Measurements from ENCODE around the gene KLHL24. TPM values are rescaled to one million over a fixed set of nuclear protein-coding genes. Genes with fewer than 3 reads are reported as not detected.
"Not testable (repeated sequence)": the region's sequence is repeated elsewhere in the genome, so short reads cannot be mapped to it uniquely, and the experiment has no call there.

Gene KLHL24
- total and polyA plus RNA-seq, 2 donors (not counting 1 experiment from before 2014, with no cell fraction given), result 20.4 to 70.7 TPM

DNA sequence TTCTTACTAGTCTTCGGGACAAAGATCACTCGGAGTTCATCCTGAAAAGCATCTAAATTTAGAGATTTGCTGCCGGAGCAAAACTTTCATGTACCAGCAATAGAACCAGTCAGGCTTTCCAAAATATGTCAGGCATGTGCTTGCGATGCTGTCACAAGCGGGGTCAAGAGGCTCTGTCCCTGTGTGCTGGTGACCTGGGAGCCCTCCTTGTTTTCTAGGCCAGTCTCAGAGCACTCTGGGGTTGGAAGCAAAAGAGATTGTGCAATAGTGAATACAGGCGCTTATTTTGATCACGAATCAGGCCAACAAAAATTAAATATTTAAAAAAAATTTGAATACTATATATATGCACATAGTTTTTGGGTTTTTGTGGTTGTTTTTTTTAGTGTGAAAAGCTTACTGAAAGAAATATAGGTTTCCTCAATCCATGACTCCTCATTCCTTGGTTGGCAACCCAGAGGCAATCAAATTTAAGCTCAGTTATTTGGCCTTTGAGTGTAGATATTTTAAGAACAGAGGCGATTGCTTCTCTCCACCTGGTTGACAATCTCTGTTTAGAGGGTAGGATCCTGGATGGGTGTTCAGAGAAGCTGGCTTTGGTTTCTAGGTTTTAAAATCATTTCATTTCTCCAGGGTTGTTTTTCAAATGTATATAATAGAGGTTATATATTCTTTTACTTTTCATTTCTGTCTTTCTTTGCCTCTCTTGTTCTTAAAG is 8.4 kb upstream of the KLHL24 start:
- H3K27ac ChIP-seq (ENCODE audit: insufficient read depth, low read length), result no peak overlapping the region

GRCh38 chr3:183629546-183630301 is 5.7 kb upstream of the KLHL24 start:
- Histone ChIP-seq H3K27ac (ENCODE audit: insufficient read depth, low read length) (no peak overlapping the region), H2AFZ (ENCODE audit: low read length) (no peak overlapping the region), H3K4me2 (ENCODE audit: extremely low read depth, insufficient read depth, low read length) (no peak overlapping the region), H3K4me3 (replicated peaks in 1 of 4; ENCODE audit: control extremely low read depth in 1 of 4, insufficient read depth in 1 of 4, low read depth in 3 of 4, low read length in 4 of 4) (no peak overlapping the region), H3K9me3 (ENCODE audit: control insufficient read depth, insufficient read depth, low read depth, low read length) (no peaks in the 10 kb centered on the region), H4K20me1 (ENCODE audit: control insufficient read depth, extremely low read depth, insufficient read depth, low read length) (no peaks in the 10 kb centered on the region), H3K27me3 (ENCODE audit: control insufficient read depth, insufficient read depth, low read length) (no peaks in the 10 kb centered on the region), H3K79me2 (ENCODE audit: control insufficient read depth, insufficient read depth, low read length) (no peaks in the 10 kb centered on the region), H3K36me3 (ENCODE audit: control insufficient read depth, insufficient read depth, low read length) (no peaks in the 10 kb centered on the region), H3K4me1 (ENCODE audit: control insufficient read depth, extremely low read depth, insufficient read depth, low read length) (no peaks in the 10 kb centered on the region), H3K9ac (ENCODE audit: insufficient read depth, low read length) (no peak overlapping the region)
- no peak for DNase-seq (ENCODE audit: low read depth in 2 of 2)
- no peak for TF ChIP-seq EZH2 (IDR thresholded peaks at IDR 0.05; ENCODE audit: low read length, missing control alignments)
- no peak for TF ChIP-seq CTCF (conservative IDR thresholded peaks at IDR 0.05 in 1 of 2, IDR thresholded peaks at IDR 0.05 in 1 of 2; ENCODE audit: low read depth in 1 of 2, low read length in 2 of 2)

More for the DNA sequence above, 8.4 kb upstream of the KLHL24 start:
- no peaks in the 10 kb centered on the region for H3K4me1 ChIP-seq (ENCODE audit: control insufficient read depth, extremely low read depth, insufficient read depth, low read length)
- no peak overlapping the region for H2AFZ ChIP-seq (ENCODE audit: low read length)
- H3K36me3 ChIP-seq (ENCODE audit: control insufficient read depth, insufficient read depth, low read length), result no peaks in the 10 kb centered on the region
- DNase-seq (ENCODE audit: low read depth in 2 of 2), result no peak
- no peak overlapping the region for H3K9ac ChIP-seq (ENCODE audit: insufficient read depth, low read length)
- no peak overlapping the region for H3K4me2 ChIP-seq (ENCODE audit: extremely low read depth, insufficient read depth, low read length)
- H3K79me2 ChIP-seq (ENCODE audit: control insufficient read depth, insufficient read depth, low read length), result no peaks in the 10 kb centered on the region
- TF ChIP-seq EZH2 (IDR thresholded peaks at IDR 0.05; ENCODE audit: low read length, missing control alignments) (no peak), CTCF (conservative IDR thresholded peaks at IDR 0.05 in 1 of 2, IDR thresholded peaks at IDR 0.05 in 1 of 2; ENCODE audit: low read depth in 1 of 2, low read length in 2 of 2) (no peak)
- H4K20me1 ChIP-seq (ENCODE audit: control insufficient read depth, extremely low read depth, insufficient read depth, low read length), result no peaks in the 10 kb centered on the region
- H3K9me3 ChIP-seq (ENCODE audit: control insufficient read depth, insufficient read depth, low read depth, low read length), result no peaks in the 10 kb centered on the region
- H3K27me3 ChIP-seq (ENCODE audit: control insufficient read depth, insufficient read depth, low read length), result no peaks in the 10 kb centered on the region
- H3K4me3 ChIP-seq (replicated peaks in 1 of 4; ENCODE audit: control extremely low read depth in 1 of 4, insufficient read depth in 1 of 4, low read depth in 3 of 4, low read length in 4 of 4), result no peak overlapping the region

DNA sequence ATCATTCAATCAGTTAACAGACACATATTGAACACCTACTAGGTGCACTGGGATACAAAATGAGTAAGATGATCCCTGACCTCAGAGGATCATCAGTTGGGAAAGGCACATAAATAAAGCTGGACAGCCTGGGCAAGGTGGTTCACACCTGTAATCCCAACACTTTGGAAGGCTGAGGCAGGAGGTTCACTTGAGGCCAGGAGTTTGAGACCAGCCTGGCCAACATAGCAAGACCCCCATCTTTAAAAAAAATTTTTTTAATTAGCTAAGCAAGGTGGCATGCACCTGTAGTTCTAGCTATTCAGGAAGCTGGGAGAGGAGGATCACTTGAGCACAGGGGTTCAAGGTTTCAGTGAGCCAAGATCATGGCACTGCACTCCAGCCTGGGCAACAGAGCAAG is 3.7 kb upstream of the KLHL24 start:
- H3K9me3 ChIP-seq (ENCODE audit: control insufficient read depth, insufficient read depth, low read depth, low read length), result no peaks in the 10 kb centered on the region
- no peak overlapping the region for H3K9ac ChIP-seq (ENCODE audit: insufficient read depth, low read length)
- DNase-seq (ENCODE audit: low read depth in 2 of 2), result no peak
- no peaks in the 10 kb centered on the region for H3K27me3 ChIP-seq (ENCODE audit: control insufficient read depth, insufficient read depth, low read length)
- H4K20me1 ChIP-seq (ENCODE audit: control insufficient read depth, extremely low read depth, insufficient read depth, low read length), result no peaks in the 10 kb centered on the region
- no peak overlapping the region for H2AFZ ChIP-seq (ENCODE audit: low read length)
- no peaks in the 10 kb centered on the region for H3K4me1 ChIP-seq (ENCODE audit: control insufficient read depth, extremely low read depth, insufficient read depth, low read length)
- H3K4me2 ChIP-seq (ENCODE audit: extremely low read depth, insufficient read depth, low read length), result no peak overlapping the region
- no peaks in the 10 kb centered on the region for H3K36me3 ChIP-seq (ENCODE audit: control insufficient read depth, insufficient read depth, low read length)
- TF ChIP-seq EZH2 (IDR thresholded peaks at IDR 0.05; ENCODE audit: low read length, missing control alignments), result no peak
- TF ChIP-seq CTCF (conservative IDR thresholded peaks at IDR 0.05 in 1 of 2, IDR thresholded peaks at IDR 0.05 in 1 of 2; ENCODE audit: low read depth in 1 of 2, low read length in 2 of 2), result no peak
- no peak overlapping the region for H3K27ac ChIP-seq (ENCODE audit: insufficient read depth, low read length)
- no peaks in the 10 kb centered on the region for H3K79me2 ChIP-seq (ENCODE audit: control insufficient read depth, insufficient read depth, low read length)
- no peak overlapping the region for H3K4me3 ChIP-seq (replicated peaks in 1 of 4; ENCODE audit: control extremely low read depth in 1 of 4, insufficient read depth in 1 of 4, low read depth in 3 of 4, low read length in 4 of 4)

GRCh38 chr3:183632725-183633124 is 2.7 kb upstream of the KLHL24 start:
- not testable (repeated sequence) for H3K36me3 ChIP-seq (ENCODE audit: control insufficient read depth, insufficient read depth, low read length); H2AFZ ChIP-seq (ENCODE audit: low read length); H3K4me1 ChIP-seq (ENCODE audit: control insufficient read depth, extremely low read depth, insufficient read depth, low read length)

More at GRCh38 chr3:183632725-183633124, 2.7 kb upstream of the KLHL24 start:
- not testable (repeated sequence) for H3K27ac ChIP-seq (ENCODE audit: insufficient read depth, low read length); H3K4me3 ChIP-seq (replicated peaks in 1 of 4; ENCODE audit: control extremely low read depth in 1 of 4, insufficient read depth in 1 of 4, low read depth in 3 of 4, low read length in 4 of 4); H4K20me1 ChIP-seq (ENCODE audit: control insufficient read depth, extremely low read depth, insufficient read depth, low read length); H3K79me2 ChIP-seq (ENCODE audit: control insufficient read depth, insufficient read depth, low read length); H3K4me2 ChIP-seq (ENCODE audit: extremely low read depth, insufficient read depth, low read length); H3K27me3 ChIP-seq (ENCODE audit: control insufficient read depth, insufficient read depth, low read length); H3K9ac ChIP-seq (ENCODE audit: insufficient read depth, low read length); H3K9me3 ChIP-seq (ENCODE audit: control insufficient read depth, insufficient read depth, low read depth, low read length); DNase-seq (ENCODE audit: low read depth in 2 of 2)

Measured in fibroblast of lung (primary cell).